H4 (cell line): ENCODE data around the gene PPP1R12B. TPM values are rescaled to one million over a fixed set of nuclear protein-coding genes. Genes with fewer than 3 reads are reported as not detected.
"Not testable (repeated sequence)": the region's sequence is repeated elsewhere in the genome, so short reads cannot be mapped to it uniquely, and the experiment has no call there.

Experiments
- DNase-seq: peaks from one replicate; pipeline ENCODE4 v3.0.0-alpha.2; 2015; ENCODE audit warnings: low spot score
- total RNA-seq: library from RNA; depleted of rRNA; stranded (reverse); fragments of >200 nt; shearing (Covaris generic); gene quantifications from 2 replicates; pipeline ENCODE4 v1.2.3, GENCODE V29; 2014

PPP1R12B gene
- total RNA-seq, 1 experiment from 2014 or later = 5.7 TPM

GRCh38 chr1:202613571-202613970 is 265.1 kb downstream of the PPP1R12B start:
- DNase-seq = no peak

GRCh38 chr1:202614363-202615207 is 266.1 kb downstream of the PPP1R12B start:
- DNase-seq = peak; percentile 36

DNA sequence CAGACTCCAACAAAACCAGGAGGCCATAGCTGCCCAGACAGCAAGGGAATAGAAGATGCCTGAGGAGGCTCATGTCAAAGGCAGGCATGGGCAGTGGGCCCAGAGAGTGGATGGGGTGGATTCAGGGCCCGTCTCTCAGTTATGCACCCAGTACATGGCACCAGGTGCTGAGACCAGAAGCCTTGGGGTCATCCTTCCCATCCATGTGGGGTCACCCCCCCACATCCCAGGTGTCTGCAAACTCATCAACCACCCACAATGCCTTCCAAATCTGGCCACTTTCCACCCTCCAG is 266.7 kb downstream of the PPP1R12B start:
- DNase-seq = not testable (repeated sequence)

DNA sequence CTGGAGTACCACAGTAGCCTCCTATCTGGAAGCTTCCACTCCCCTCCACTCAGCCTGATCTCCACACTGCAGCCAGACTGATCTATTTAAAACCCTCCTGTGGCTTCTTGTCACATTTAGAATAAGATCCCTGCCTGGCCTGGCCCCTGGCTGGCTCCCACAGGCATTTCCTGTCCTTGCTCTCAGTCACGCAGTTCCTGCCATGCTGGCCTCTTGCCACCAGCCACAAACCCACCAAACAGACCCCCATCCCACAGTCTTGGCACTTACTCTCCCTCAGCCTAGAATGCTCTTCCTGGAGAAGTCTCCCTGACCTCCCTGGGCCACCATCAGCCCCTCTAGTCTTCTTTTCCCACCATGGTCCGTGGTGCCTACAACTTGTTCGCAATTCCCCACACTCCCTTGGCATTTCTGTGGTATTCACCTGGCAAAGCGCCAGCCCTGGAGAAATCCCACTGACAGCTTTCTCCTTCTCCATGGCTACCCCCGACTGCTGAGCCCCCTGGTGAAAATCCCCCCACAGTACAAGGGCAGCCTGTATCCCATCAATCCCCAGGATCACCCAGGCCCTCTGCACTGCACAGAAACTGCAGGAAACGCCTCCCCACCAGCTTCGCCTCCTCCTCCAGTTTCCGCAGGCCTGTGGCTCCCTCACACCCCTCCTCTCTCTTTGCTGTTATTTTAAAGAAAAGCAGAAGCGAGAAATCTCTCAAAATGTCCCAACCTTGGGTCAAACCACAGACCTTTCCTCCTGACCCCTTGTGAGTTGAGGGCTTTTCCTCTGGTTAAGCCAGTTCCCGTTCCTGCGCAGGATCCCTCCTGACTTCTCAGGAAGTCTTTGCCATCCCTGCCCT is 267.2 kb downstream of the PPP1R12B start:
- DNase-seq = peak; percentile 87

DNA sequence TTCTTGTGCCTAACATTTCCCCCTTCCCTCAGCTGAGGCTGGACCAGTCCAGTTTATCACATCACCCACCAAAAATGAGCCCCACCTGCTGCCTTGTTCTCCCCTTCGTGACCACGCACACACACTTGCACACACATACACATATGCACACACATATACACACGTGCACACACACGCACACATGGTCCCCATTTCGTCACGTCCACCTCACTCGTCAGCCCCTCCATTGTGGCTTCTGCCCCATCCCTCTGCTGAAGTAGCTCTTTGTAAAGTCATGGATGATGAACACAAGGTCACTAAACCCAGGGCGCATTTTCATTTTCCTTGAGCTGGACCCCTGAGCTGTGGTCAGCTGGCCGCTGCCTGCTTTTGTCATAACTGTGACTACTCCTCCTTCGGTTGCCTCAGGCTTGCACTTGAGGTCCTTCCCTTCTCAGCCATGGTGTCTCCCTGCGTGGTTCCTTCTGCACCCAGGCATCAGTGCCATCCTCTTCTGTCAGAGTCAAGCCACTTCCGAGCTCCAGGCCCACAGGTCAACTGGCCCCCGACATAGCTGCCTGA is 267.9 kb downstream of the PPP1R12B start:
- DNase-seq = no peak

GRCh38 chr1:202619012-202619411 is 270.5 kb downstream of the PPP1R12B start:
- DNase-seq = not testable (repeated sequence)

DNA sequence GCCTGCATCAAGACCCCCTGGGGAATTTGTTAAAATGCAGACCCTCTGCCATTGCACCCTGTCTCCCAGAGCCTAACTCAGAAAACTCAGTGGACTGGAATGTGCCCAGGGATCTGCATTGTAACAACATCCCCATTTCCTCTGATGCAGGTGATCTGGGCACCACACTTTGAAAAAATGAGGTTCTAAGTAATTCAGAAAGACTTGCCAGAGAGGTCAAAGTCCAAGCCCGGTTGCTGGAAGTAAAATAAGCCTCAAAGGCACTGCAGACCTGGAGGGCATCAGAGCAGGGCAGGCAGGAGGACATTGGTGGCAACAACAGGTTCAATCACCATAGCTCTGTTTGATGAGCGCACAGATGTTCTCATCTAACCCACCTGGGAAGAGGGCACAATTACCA is 271.0 kb downstream of the PPP1R12B start:
- DNase-seq = no peak

DNA sequence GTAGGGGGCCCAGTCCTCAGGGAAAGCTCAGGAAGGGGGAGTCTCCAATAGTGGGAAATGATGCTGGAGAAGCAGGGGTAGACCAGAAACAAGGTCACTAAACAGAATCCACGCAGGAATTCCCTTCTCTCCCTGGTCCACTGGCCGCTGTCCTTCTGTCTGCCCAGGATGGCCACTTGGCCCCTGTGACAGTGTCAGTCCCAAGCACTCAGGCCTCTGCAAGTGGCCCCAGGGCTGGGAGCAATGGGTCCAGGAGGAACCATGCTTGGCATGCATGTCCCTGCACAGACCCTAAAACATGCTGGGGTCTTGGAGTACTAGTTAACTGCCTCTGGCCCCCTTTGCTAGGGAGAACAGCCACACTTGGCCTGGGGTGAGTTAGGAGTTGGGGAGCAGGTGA is 271.5 kb downstream of the PPP1R12B start:
- not testable (repeated sequence) for DNase-seq

- no peak for DNase-seq
These were observed 272.9 kb downstream of the PPP1R12B start for GRCh38 chr1:202621446-202621845.

DNA sequence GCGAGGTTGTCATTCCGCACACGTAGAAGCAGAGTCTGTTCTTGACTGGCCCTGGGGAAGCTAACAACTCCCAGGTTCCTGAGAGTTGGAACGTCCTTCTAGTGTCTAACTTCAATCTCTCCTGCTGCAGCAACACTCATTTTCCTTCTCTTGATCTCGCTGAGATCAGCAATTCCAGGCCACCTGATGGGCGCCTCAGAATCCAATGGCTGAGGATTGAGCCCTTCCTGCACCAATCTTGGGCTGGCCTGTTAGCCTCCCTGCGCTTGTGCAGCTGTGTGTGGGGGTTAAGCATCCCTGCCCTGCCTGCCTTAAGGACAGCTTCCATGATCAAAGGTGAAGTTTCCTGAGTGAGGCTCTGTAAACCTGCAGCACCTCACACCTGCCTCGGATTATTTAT is 273.9 kb downstream of the PPP1R12B start:
- no peak for DNase-seq

DNA sequence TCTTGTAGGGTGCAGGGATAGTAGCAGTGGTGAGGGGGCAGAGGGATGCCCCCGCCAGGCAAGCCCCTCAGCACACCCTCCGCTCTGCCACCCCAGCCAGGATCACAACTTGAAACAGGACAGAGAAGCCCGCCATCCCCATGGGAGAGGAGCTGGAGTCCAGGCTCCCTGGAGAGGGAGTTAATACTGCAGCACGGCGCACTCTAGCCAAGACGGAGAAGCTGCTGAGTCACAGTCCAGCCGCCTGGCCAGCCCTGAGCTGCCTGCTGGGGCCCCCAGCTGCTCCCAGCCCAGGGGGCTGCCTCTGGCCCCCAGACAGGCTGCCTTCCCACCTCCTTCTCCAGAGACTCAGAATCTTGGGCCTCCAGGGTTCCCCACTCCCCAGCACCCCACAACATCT is 274.6 kb downstream of the PPP1R12B start:
- DNase-seq = peak; percentile 36

DNA sequence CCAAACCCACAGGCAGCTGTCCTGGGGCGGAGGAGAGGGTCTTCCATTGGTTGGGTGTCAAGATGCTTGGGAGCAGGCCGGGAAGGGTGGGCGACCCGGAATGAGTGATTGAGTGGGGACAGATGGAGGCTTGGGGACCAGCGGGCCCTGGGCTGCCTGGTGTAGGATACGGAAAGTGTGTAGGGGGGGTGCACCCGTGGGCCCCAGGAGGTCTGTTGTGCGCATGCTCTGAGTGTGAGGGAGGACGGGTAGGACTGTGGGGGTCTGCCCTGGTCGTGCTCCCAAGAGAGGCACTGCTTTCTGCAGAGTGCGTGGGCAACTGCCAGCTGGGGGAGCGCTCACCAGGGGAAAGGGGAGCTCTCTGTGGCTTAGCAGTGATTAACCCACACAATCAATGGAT is 275.0 kb downstream of the PPP1R12B start:
- not testable (repeated sequence) for DNase-seq

DNA sequence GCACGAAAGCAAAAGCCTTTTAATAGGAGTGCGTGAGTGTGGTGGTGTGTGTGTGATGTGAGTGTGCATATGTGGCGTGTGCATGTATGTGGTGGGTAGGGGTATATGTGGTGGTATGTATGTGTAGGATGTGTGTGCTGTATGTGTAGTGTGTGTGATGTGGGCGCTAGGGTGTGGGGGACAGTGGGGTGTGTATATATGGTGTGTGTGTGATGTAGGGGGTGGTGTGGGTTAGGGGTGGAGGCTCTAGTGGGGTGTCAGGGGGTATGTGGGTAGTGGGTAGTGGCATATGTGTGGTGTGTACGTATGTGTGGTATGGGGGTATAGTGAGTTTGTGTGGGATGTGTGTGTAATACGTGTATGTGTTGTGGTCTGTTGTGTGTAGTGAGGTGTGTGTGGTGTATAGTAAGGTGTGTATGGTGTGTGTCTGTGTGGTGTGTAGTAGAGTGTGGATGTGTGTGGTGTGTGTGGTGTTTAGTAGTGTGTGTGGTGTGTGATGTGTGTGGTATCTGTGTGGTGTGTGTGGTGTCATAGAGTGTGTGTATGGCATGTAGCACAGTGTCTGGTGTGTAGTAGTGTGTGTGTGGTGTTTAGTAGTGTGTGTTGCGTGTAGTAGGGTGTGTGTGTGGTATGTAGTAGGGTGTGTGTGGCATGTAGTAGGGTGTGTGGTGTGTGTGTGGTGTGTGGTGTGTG is 275.7 kb downstream of the PPP1R12B start:
- no peak for DNase-seq

GRCh38 chr1:202624781-202625108 is 276.2 kb downstream of the PPP1R12B start:
- no peak for DNase-seq

DNA sequence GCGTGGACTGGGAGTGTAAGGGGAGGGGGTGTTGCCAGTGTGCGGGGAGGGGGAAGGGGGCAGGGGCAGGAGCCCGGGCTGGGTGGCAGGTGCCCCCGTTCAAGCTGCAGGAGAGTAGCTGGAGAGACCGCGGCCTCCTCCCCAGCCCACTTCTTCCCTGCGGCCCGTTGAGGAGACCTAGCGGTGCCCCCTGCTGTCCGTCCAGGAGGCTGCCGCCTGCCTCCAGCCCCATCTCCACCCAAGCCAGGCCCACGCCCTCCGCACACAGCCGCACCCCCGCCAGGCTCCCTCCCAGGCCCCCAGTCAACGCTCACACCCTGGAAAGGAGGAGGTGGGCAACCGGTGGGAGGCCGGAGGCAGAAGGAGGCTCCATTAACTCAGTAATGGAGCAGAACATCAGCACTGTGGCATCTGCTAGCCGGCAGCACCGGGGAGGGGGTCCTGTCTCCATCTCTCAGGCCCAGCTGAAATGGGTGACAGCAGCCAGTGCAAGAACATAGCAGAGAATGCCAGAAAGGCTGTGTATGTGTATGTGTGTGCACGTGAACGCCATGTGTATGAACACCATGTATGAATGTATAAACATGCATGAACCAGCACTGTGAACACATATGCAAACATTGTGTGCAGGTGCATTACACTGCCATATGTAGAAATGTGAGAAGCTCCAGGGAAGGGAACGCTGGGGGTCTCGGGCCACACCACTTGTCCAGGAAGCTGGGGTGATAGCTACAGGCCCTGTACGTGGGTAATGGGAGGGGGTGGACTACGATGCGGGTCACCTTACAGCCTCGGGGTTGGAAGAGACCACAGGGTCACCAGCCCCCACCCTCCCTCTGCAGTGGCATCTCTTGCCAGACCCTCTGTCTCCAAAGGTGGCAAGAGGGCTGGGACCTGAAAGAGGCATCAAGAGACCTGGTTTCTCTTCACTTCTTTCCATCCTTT is 277.2 kb downstream of the PPP1R12B start:
- DNase-seq = peak; percentile 70

DNA sequence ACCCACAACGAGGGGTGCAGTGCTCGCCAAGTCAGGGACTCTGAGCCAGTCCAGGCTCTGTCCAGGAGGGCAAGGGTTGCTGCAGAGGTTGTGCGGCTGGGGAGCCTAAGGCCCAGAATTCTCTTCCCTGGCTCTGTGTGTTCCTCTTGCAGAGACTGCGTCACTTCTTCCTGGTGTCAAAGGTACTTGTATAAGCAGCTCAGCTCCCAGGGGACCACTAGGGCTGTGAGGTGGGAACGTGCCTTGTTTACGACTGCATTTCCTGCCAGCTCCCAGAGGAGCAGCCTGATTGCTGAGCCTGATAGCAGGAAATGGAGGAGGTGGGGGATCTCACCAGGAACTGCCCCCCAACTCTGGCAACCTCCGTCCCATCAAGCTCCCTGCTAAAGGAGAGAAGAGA is 278.5 kb downstream of the PPP1R12B start:
- peak; percentile 42 for DNase-seq

GRCh38 chr1:202627841-202628565 is 279.5 kb downstream of the PPP1R12B start:
- no peak for DNase-seq

DNA sequence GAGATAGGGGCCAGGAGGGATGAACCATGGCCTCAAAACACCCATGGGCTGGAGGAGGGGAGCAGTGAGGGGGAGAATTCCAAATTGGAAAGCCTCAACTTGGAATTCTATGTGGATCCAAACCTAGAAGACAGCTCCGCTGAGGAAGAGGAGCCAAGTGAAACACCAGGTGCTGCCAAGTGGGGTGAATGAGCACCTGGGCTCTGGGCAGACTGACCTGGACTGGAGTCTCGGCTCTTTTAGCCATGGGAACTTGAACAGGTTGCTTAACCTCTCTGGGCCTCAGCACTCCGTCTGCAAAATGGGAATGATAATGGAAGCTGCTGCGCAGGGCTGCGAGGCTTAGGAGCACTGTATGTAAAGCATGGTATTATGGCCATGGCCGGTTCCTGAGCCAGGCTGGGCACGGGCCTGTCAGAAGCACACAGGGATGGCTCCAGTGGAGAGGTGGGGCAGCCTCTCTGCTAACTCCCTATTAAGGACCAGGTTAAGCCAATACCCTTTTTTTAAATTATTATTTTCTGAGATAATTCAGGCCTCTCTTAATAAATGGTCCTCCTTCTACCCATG is 280.2 kb downstream of the PPP1R12B start:
- no peak for DNase-seq

DNA sequence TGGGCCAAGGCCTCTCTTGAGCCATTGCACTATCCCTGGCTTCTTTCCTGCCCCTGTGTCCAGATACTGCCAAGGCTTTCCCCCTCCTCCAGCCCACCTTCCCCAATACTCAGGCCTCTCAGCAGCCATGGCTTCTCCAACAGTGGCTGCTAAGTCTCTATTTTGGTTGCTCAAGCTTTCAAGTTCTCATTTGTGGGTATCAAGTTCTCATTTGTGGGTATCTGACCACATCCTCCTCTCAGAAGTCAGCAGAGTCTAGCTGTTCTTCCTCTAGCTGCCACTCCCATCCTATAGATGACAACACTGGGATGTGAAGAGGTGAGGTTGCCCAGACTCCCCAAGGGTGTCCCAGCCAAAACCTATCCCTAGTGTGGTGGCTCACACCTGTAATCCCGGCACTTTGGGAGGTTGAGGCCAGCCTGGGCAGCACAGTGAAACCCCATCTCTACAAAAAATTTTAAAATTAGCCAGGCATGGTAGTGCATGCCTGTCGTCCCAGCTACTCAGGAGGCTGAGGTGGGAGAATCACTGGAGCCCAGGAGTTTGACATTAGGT is 280.8 kb downstream of the PPP1R12B start:
- DNase-seq = not testable (repeated sequence)

DNA sequence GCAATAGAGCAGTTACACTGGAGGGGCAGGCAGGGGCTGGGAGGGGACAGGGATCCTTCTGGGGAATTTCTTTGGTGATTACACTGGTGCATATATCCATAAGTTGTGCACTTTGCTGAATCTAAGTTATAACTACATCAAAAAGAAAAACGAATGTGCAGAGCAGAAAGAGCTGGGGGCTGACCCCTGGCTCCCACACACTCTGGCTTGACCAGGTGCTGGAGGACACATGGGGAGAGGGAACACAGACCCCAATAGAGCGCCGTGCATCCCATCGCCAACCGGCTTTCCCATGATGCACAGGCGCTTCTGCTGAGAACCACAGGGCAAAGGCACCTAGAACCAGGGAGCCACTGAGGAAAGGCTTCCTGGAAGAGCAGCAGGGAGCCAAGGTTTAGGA is 281.6 kb downstream of the PPP1R12B start:
- not testable (repeated sequence) for DNase-seq
